Measurements from ENCODE around the gene MACROH2A2. TPM values are rescaled to one million over a fixed set of nuclear protein-coding genes. Genes with fewer than 3 reads are reported as not detected.
"Not testable (repeated sequence)": the region's sequence is repeated elsewhere in the genome, so short reads cannot be mapped to it uniquely, and the experiment has no call there.

MACROH2A2 gene
- total and polyA plus RNA-seq, 2 of the 13 experiments (the other 11 are each of a cell fraction or from before 2014, with no cell fraction given), result 9.8 to 43.1 TPM

- H3K27ac ChIP-seq (ENCODE audit: extremely low read length, insufficient read depth, low read length); ATAC-seq; H3K4me3 ChIP-seq (replicated peaks in 1 of 3; ENCODE audit: insufficient read depth in 1 of 3, low read depth in 2 of 3, low read length in 3 of 3); H3K4me2 ChIP-seq (ENCODE audit: low read depth, low read length); FAIRE-seq; BruUV-seq (replicated peaks); H3K27me3 ChIP-seq (ENCODE audit: control insufficient read depth in 1 of 2, insufficient read depth in 2 of 2, low read length in 2 of 2); DNase-seq (ENCODE audit: low spot score); H3K9me3 ChIP-seq (ENCODE audit: low read length); CTCF ChIA-PET (ENCODE audit: low intra/inter-chr PET ratio, low total read pairs); intact Hi-C loops (cut with micrococcal nuclease; ENCODE audit: unreplicated experiment); H2AFZ ChIP-seq (ENCODE audit: low read length); H3K9ac ChIP-seq (ENCODE audit: insufficient read depth, low read depth, low read length); in situ Hi-C loops (cut with HindIII; ENCODE audit: extremely low pct_ligation_motif_present, low pct_unique_long_range_greater_than_20kb): not testable (repeated sequence)
- POLR2A ChIA-PET, result interaction anchor here (0.9 kb wide), 1 partner anchor 13 kb away, joined by 4 read pairs; the partner anchor contains the start of gene TYSND1
- Histone ChIP-seq H4K20me1 (ENCODE audit: insufficient read depth, low read length) (peaks cover 47% of the 10 kb centered on the region), H3K4me1 (ENCODE audit: insufficient read depth, low read length) (peaks cover 70% of the 10 kb centered on the region), H3K79me2 (ENCODE audit: insufficient read depth, low read length) (peaks cover 70% of the 10 kb centered on the region), H3K36me3 (replicated peaks in 1 of 2; ENCODE audit: control insufficient read depth in 1 of 2, insufficient read depth in 2 of 2, low read length in 2 of 2) (peaks cover 17 to 74% of the 10 kb centered on the region in 2 experiments)
- peak; percentile 55; the same call in 1 of the 2 replicates for TF ChIP-seq ZNF121 (CRISPR knock-in tag; IDR thresholded peaks at IDR 0.05)
- 59% methylated on average over 3 of the region's 3 CpGs for WGBS (ENCODE audit: low lambda C conversion rate)
These were observed 106.7 kb downstream of the MACROH2A2 start for GRCh38 chr10:70159366-70159765.

GRCh38 chr10:70160798-70161197, 108.2 kb downstream of the MACROH2A2 start:
- no peak overlapping the region for H3K4me2 ChIP-seq (ENCODE audit: low read depth, low read length)
- intact Hi-C loops (cut with micrococcal nuclease; ENCODE audit: unreplicated experiment) (loop anchor here (1.0 kb wide), 1 partner anchor 31 kb away; no protein-coding TSS in a partner anchor), in situ Hi-C loops (cut with HindIII; ENCODE audit: extremely low pct_ligation_motif_present, low pct_unique_long_range_greater_than_20kb) (no loop called here)
- CTCF ChIA-PET (ENCODE audit: low intra/inter-chr PET ratio, low total read pairs), result no interaction called here
- H3K79me2 ChIP-seq (ENCODE audit: insufficient read depth, low read length), result peaks cover 71% of the 10 kb centered on the region
- FAIRE-seq (no peak), ATAC-seq (no peak), DNase-seq (ENCODE audit: low spot score) (no peak)
- H2AFZ ChIP-seq (ENCODE audit: low read length), result no peak overlapping the region
- H3K4me3 ChIP-seq (replicated peaks in 1 of 3; ENCODE audit: insufficient read depth in 1 of 3, low read depth in 2 of 3, low read length in 3 of 3), result no peak overlapping the region
- POLR2A ChIA-PET, result interaction anchor here (1.4 to 1.9 kb wide), 3 partner anchors 10 to 29 kb away, joined by 4 to 18 read pairs (median 10); partner anchors contain the start of genes SAR1A and TYSND1
- no peaks in the 10 kb centered on the region for H3K27me3 ChIP-seq (ENCODE audit: control insufficient read depth in 1 of 2, insufficient read depth in 2 of 2, low read length in 2 of 2)
- no peaks in the 10 kb centered on the region for H3K9me3 ChIP-seq (ENCODE audit: low read length)
- H3K9ac ChIP-seq (ENCODE audit: insufficient read depth, low read depth, low read length), result no peak overlapping the region
- no TSS peak for BruUV-seq (replicated peaks)
- H4K20me1 ChIP-seq (ENCODE audit: insufficient read depth, low read length), result peaks cover 51% of the 10 kb centered on the region
- no peak overlapping the region for H3K27ac ChIP-seq (ENCODE audit: extremely low read length, insufficient read depth, low read length)
- WGBS (ENCODE audit: low lambda C conversion rate), result 9% methylated on average over 1 of the region's 1 CpG
- H3K36me3 ChIP-seq (replicated peaks in 1 of 2; ENCODE audit: control insufficient read depth in 1 of 2, insufficient read depth in 2 of 2, low read length in 2 of 2), result peaks cover 17 to 73% of the 10 kb centered on the region in 2 experiments
- H3K4me1 ChIP-seq (ENCODE audit: insufficient read depth, low read length), result peaks cover 68% of the 10 kb centered on the region
- TF ChIP-seq NR2F6 (IDR thresholded peaks at IDR 0.05) (0 out of 2 replicates have a peak, but pooled peaks have one; percentile 14), NR2F6 (CRISPR knock-in tag; IDR thresholded peaks at IDR 0.05) (no peak), HMG20B (CRISPR knock-in tag; conservative IDR thresholded peaks at IDR 0.05) (no peak), GFI1 (CRISPR knock-in tag; IDR thresholded peaks at IDR 0.05; ENCODE audit: borderline replicate concordance) (no peak), SOX13 (IDR thresholded peaks at IDR 0.05) (no peak), SOX13 (CRISPR knock-in tag; conservative IDR thresholded peaks at IDR 0.05 in 1 of 2, IDR thresholded peaks at IDR 0.05 in 1 of 2) (peak in 1 of 2 experiments; percentile 23; a peak in 1 of 4 replicates), IRF9 (CRISPR knock-in tag; IDR thresholded peaks at IDR 0.05; ENCODE audit: borderline replicate concordance) (no peak), ZC3H13 (CRISPR knock-in tag; IDR thresholded peaks at IDR 0.05) (no peak), SOX5 (CRISPR knock-in tag; IDR thresholded peaks at IDR 0.05; ENCODE audit: borderline replicate concordance) (peak; percentile 10; the same call in 1 of the 2 replicates), ZFYVE20 (CRISPR knock-in tag; IDR thresholded peaks at IDR 0.05; ENCODE audit: borderline replicate concordance, low read depth) (no peak), NFATC3 (CRISPR knock-in tag; IDR thresholded peaks at IDR 0.05) (no peak), NR2F1 (CRISPR knock-in tag; IDR thresholded peaks at IDR 0.05) (no peak), NCOR1 (IDR thresholded peaks at IDR 0.05; ENCODE audit: borderline replicate concordance, low read length) (no peak), FOSL2 (CRISPR knock-in tag; IDR thresholded peaks at IDR 0.05) (0 out of 2 replicates have a peak, but pooled peaks have one; percentile 34)
- TF ChIP-seq, protein P1, sequence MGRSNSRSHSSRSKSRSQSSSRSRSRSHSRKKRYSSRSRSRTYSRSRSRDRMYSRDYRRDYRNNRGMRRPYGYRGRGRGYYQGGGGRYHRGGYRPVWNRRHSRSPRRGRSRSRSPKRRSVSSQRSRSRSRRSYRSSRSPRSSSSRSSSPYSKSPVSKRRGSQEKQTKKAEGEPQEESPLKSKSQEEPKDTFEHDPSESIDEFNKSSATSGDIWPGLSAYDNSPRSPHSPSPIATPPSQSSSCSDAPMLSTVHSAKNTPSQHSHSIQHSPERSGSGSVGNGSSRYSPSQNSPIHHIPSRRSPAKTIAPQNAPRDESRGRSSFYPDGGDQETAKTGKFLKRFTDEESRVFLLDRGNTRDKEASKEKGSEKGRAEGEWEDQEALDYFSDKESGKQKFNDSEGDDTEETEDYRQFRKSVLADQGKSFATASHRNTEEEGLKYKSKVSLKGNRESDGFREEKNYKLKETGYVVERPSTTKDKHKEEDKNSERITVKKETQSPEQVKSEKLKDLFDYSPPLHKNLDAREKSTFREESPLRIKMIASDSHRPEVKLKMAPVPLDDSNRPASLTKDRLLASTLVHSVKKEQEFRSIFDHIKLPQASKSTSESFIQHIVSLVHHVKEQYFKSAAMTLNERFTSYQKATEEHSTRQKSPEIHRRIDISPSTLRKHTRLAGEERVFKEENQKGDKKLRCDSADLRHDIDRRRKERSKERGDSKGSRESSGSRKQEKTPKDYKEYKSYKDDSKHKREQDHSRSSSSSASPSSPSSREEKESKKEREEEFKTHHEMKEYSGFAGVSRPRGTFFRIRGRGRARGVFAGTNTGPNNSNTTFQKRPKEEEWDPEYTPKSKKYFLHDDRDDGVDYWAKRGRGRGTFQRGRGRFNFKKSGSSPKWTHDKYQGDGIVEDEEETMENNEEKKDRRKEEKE (IDR thresholded peaks at IDR 0.05), result no peak
